MM.1S (cell line): Measurements from ENCODE around the gene ZNF556.

Experiments used
- DNase-seq: peaks from one replicate; pipeline ENCODE4 v3.0.0-alpha.2; 2015
- H2AFZ ChIP-seq: fragments of 300-600 bp; sonication (generic); 2 replicates; pipeline ENCODE4 v1.6.0; 2016; ENCODE audit warnings: antibody characterized with exemption, low read length
- H3F3A ChIP-seq: fragments of 300-600 bp; sonication (generic); 2 replicates; pipeline ENCODE4 v1.6.1; 2016; ENCODE audit warnings: mild to moderate bottlenecking, antibody characterized with exemption, low read length, moderate library complexity, mixed read lengths; ENCODE audit not compliant: insufficient read depth
- H3K27ac ChIP-seq: fragments of 300-600 bp; sonication (generic); 2 replicates; pipeline ENCODE4 v1.5.1; 2016; ENCODE audit warnings: mild to moderate bottlenecking, low read length
- H3K27me3 ChIP-seq: fragments of 300-600 bp; sonication (generic); replicated peaks from 2 replicates; pipeline ENCODE4 v1.6.0; 2016; ENCODE audit warnings: low read length; ENCODE audit not compliant: insufficient read depth
- H3K36me3 ChIP-seq: fragments of 300-600 bp; sonication (generic); replicated peaks from 2 replicates; pipeline ENCODE4 v1.6.1; 2016; ENCODE audit warnings: mild to moderate bottlenecking, low read length, mixed read lengths; ENCODE audit not compliant: insufficient read depth
- H3K4me1 ChIP-seq: fragments of 300-600 bp; sonication (generic); 2 replicates; pipeline ENCODE4 v1.6.1; 2016; ENCODE audit warnings: low read length, mixed read lengths
- H3K4me2 ChIP-seq: fragments of 300-600 bp; sonication (generic); 2 replicates; pipeline ENCODE4 v1.6.0; 2016; ENCODE audit warnings: low read depth, low read length
- H3K4me3 ChIP-seq: fragments of 300-600 bp; sonication (generic); 2 replicates; pipeline ENCODE4 v1.5.1; 2016; ENCODE audit warnings: low read length, mixed read lengths
- H3K79me2 ChIP-seq: fragments of 300-600 bp; sonication (generic); 2 replicates; pipeline ENCODE4 v1.6.1; 2016; ENCODE audit warnings: mixed run types, low read length, mixed read lengths
- H3K9ac ChIP-seq: fragments of 300-600 bp; sonication (generic); 2 replicates; pipeline ENCODE4 v1.6.1; 2016; ENCODE audit warnings: low read length, mixed read lengths
- H3K9me2 ChIP-seq: fragments of 300-600 bp; sonication (generic); replicated peaks from 2 replicates; pipeline ENCODE4 v1.6.1; 2016; ENCODE audit warnings: mild to moderate bottlenecking, low read length, mixed read lengths; ENCODE audit not compliant: insufficient read depth
- H3K9me3 ChIP-seq: fragments of 300-600 bp; sonication (generic); replicated peaks from 2 replicates; pipeline ENCODE4 v1.6.1; 2016; ENCODE audit warnings: mild to moderate bottlenecking, low read length, mixed read lengths; ENCODE audit not compliant: insufficient read depth
- H4K20me1 ChIP-seq: fragments of 300-600 bp; sonication (generic); 2 replicates; pipeline ENCODE4 v1.6.1; 2016; ENCODE audit warnings: mild to moderate bottlenecking, low read length, moderate library complexity, mixed read lengths; ENCODE audit not compliant: insufficient read depth
- CTCF ChIP-seq: fragments of 300-600 bp; sonication (generic); IDR thresholded peaks from 2 replicates; pipeline ENCODE4 v1.5.1; 2016; ENCODE audit warnings: antibody characterized with exemption, low read length, mixed read lengths
- EZH2 ChIP-seq: fragments of 300-600 bp; sonication (generic); optimal IDR thresholded peaks from 2 replicates; pipeline ENCODE3; 2017; ENCODE audit warnings: low read depth, mild to moderate bottlenecking, antibody characterized with exemption, low read length, mixed read lengths
- EZH2phosphoT487 ChIP-seq: fragments of 300-600 bp; sonication (generic); IDR thresholded peaks from 2 replicates; pipeline ENCODE4 v1.6.1; 2018; ENCODE audit warnings: antibody characterized with exemption, low read length

Gene ZNF556

GRCh38 chr19:2827840-2828489 is 39.2 kb upstream of the ZNF556 start:
- H4K20me1 ChIP-seq = no peaks in the 10 kb centered on the region
- no peak for DNase-seq
- H3K36me3 ChIP-seq = no peaks in the 10 kb centered on the region
- H3K27me3 ChIP-seq = no peaks in the 10 kb centered on the region
- H3K4me3 ChIP-seq = no peak overlapping the region
- no peaks in the 10 kb centered on the region for H3K9me3 ChIP-seq
- no peak overlapping the region for H3K4me2 ChIP-seq
- no peaks in the 10 kb centered on the region for H3K9me2 ChIP-seq
- no peaks in the 10 kb centered on the region for H3F3A ChIP-seq
- no peaks in the 10 kb centered on the region for H3K4me1 ChIP-seq
- TF ChIP-seq EZH2phosphoT487 (no peak), CTCF (no peak), EZH2 (no peak)
- no peaks in the 10 kb centered on the region for H3K79me2 ChIP-seq
- H2AFZ ChIP-seq = no peak overlapping the region
- no peak overlapping the region for H3K9ac ChIP-seq
- no peak overlapping the region for H3K27ac ChIP-seq

- Histone ChIP-seq H3K36me3 (0 out of 2 replicates have a peak, but pooled peaks cover 2% of the 10 kb centered on the region), H3K4me3 (no peak overlapping the region), H3K4me1 (no peaks in the 10 kb centered on the region), H3F3A (no peaks in the 10 kb centered on the region), H3K9me3 (no peaks in the 10 kb centered on the region), H2AFZ (no peak overlapping the region), H3K9ac (no peak overlapping the region), H3K27ac (no peak overlapping the region), H3K79me2 (no peaks in the 10 kb centered on the region), H3K27me3 (no peaks in the 10 kb centered on the region), H3K9me2 (no peaks in the 10 kb centered on the region), H4K20me1 (no peaks in the 10 kb centered on the region), H3K4me2 (no peak overlapping the region)
- no peak for DNase-seq
- no peak for TF ChIP-seq EZH2phosphoT487
- no peak for TF ChIP-seq EZH2
- no peak for TF ChIP-seq CTCF
These were observed 32.8 kb upstream of the ZNF556 start for GRCh38 chr19:2834294-2834871.

GRCh38 chr19:2837430-2837829 is 29.7 kb upstream of the ZNF556 start:
- no peak overlapping the region for H3K4me3 ChIP-seq
- 0 out of 2 replicates have a peak, but pooled peaks cover 2% of the 10 kb centered on the region for H3K36me3 ChIP-seq
- no peak for DNase-seq
- peaks cover 5% of the 10 kb centered on the region; the same call in 1 of the 2 replicates for H3K27me3 ChIP-seq
- no peak overlapping the region for H3K4me2 ChIP-seq
- H3K9me2 ChIP-seq = no peaks in the 10 kb centered on the region
- H3K79me2 ChIP-seq = no peaks in the 10 kb centered on the region
- no peak overlapping the region for H2AFZ ChIP-seq
- TF ChIP-seq EZH2phosphoT487 (no peak), EZH2 (no peak), CTCF (no peak)
- H3K9ac ChIP-seq = no peak overlapping the region
- H3F3A ChIP-seq = peaks cover 7% of the 10 kb centered on the region; the same call in 1 of the 2 replicates
- H4K20me1 ChIP-seq = no peaks in the 10 kb centered on the region
- H3K4me1 ChIP-seq = 0 out of 2 replicates have a peak, but pooled peaks cover 3% of the 10 kb centered on the region
- no peak overlapping the region for H3K27ac ChIP-seq
- no peaks in the 10 kb centered on the region for H3K9me3 ChIP-seq
